Gastrocnemius medialis (tissue), 4 donors: Measurements from ENCODE around the gene PITHD1.

Experiments
- POLR2A ChIP-seq, 2 donors: fragments of 450-650 bp; IDR thresholded peaks; one replicate each; pipeline ENCODE4 v1.6.1; 2017; ENCODE audit warnings: antibody characterized with exemption in 2 of 2, mild to moderate bottlenecking in 2 of 2, moderate library complexity in 2 of 2
- TF ChIP-seq, protein P1 (sequence below), 5 experiments: fragments of 450-650 bp in 3 of 5; fragments of 200-600 bp in 2 of 5; sonication (generic) in 2 of 5; IDR thresholded peaks in 4 of 5; conservative IDR thresholded peaks in 1 of 5; 1 replicate in 4 of 5; 2 replicates in 1 of 5; pipeline ENCODE4 v1.5.1; 2016 to 2019; ENCODE audit warnings: antibody characterized with exemption in 5 of 5, mild to moderate bottlenecking in 3 of 5, moderate library complexity in 3 of 5

DNA sequence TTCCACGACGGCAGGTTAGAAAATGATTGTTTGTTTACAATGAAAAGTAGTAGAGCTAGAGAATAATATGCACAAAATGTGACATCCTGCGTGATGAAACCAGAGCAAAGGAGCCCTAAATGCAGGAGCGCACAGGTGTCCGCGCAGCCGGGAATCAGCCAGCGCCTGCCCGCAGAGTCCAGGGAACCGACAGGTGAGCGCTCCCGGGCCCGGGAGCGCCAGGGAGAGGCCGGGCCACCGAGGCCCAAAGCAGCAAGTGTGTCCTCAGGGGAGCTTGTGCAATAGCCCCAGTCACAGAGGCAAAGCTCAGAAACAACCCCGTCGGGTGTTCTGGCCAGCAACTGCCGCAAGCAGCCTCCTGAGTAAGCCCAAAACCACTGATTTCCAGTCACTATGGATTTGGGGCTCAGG is 23.1 kb downstream of the PITHD1 start:
- TF ChIP-seq, protein P1, sequence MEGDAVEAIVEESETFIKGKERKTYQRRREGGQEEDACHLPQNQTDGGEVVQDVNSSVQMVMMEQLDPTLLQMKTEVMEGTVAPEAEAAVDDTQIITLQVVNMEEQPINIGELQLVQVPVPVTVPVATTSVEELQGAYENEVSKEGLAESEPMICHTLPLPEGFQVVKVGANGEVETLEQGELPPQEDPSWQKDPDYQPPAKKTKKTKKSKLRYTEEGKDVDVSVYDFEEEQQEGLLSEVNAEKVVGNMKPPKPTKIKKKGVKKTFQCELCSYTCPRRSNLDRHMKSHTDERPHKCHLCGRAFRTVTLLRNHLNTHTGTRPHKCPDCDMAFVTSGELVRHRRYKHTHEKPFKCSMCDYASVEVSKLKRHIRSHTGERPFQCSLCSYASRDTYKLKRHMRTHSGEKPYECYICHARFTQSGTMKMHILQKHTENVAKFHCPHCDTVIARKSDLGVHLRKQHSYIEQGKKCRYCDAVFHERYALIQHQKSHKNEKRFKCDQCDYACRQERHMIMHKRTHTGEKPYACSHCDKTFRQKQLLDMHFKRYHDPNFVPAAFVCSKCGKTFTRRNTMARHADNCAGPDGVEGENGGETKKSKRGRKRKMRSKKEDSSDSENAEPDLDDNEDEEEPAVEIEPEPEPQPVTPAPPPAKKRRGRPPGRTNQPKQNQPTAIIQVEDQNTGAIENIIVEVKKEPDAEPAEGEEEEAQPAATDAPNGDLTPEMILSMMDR (IDR thresholded peaks at IDR 0.05 in 4 of 5, conservative IDR thresholded peaks at IDR 0.05 in 1 of 5): no peak
- TF ChIP-seq POLR2A (IDR thresholded peaks at IDR 0.05): no peak
